NCI-H345 treated with DMSO at 0.1 percent for 48 hours (cell line): ENCODE results near the gene HIP1.
"Not testable (repeated sequence)": the region's sequence is repeated elsewhere in the genome, so short reads cannot be mapped to it uniquely, and the experiment has no call there.

Source experiments
- DNase-seq: peaks from one replicate; lab custom pipeline; 2025; ENCODE audit not compliant: unreplicated experiment; lab: John Stamatoyannopoulos, UW

The HIP1 gene

DNA sequence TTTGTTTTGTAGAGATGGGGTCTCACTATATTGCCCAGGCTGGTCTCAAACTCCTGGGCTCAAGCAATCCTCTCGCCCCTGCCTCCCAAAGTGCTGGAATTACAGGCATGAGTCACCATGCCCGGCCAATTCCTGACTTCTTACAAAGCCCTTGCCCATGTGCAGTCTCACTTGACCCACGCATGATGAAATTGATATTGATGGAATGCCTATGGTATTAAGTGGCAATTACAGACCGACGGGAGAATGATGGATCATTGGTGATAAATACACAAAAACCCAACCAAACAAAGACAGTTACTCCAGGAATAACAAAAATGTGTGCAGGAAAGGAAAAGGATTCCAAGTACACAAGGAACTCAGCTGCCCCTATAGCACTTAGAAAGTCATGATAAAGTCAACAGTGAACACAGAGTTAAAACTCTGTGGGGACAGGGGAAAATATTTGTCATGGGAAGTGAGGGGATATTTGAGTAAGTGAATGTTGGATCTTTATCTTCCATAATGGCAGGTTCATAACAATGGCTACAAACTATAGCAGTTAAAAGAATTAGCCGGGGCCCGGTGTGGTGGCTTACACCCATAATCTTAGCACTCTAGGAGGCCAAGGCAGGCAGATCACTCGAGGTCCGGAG lies 21.6 kb downstream of the HIP1 start:
- no peak for DNase-seq

DNA sequence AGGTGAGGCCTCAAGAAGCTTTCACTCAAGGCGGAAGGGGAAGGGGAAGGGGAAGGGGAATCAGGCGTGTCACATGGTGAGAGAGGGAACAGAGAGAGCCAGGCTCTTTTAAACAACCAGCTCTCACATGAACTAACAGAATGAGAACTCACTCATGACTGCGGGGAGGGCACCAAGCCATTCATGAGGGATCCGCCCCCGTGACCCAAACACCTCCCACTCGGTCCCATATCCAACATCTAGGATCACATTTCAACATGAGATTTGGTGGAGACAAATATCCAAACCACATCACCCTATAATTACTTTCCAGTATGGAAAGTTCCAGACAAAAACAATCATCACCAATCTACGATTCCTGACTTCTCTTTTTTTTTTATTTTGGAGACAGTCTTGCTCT lies 22.9 kb downstream of the HIP1 start:
- no peak for DNase-seq

DNA sequence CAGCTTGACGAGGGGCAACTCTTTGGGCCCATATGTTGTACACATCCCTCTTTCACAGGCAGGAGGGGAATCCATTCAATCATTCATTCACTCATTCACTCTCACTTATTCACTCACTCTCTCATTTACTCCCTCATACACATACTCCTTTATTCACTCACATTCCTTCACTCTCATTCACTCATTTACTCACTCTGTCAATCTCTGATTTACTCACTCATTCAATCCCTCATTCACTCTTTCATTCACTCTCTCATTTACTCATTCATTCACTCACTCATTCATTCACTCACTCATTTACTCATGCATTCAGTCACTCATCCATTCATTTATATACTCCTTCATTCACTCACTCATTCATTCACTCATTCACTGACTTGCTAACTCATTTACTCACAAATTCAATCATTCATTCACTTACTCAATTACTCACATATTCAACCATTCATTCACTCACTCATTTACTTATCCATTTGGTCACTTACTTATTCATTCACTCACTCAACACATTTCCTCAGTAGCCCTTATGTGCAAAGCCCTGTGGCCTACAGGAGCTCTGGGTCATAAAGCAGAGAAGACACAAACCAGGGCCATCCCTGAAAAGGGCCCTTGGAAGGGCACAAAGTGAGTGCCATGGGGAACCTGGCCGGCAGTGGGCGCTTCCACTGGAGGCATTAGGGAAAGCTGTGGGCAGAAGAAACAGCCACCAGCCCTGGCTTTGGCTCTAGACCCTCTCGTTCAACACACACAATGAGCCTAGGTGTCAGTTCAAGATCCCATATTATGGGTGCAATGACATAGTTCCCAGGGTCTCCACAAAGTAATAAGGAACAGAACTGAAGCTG lies 26.0 kb downstream of the HIP1 start:
- DNase-seq = no peak

DNA sequence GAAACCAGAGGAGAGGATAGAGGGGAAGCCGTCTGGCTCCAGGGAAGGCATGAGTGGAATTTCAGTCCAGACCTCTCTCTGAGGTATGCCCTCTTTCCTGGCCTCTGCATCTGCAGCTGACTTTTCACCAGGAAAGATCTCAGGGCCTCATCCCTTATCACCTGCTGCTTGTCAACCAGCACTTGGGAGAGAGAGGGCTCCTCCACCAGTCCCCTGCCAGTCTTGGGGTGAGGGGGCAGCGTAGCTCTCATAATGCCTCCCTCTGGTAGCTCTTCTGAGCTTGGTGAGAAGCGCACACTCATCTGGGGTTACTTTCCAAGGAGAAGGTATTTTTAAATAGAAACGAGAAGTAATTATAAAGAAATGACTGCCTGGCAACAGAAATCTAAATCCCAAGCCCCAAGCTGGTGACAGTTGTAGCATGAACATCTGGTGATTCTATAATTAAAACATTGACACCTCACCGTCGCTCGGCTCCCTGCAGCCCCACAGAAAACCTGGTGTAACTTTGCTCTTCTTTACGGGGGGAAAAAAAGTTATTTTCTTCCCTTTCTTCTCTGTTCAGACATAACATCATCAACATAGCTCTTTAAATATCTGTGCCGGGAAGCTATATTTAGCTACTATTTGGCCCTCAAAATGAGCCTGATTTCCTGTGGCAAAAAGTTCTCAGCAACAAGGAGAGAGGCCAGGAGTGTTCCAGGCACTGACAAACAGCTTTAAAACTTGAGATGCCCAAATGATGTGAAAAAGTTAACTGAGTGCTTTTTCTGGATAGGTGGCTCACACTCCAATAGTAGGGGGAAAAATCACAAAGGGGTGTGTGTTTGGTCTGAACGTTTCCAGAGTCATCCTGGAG lies 26.9 kb downstream of the HIP1 start:
- DNase-seq = no peak

DNA sequence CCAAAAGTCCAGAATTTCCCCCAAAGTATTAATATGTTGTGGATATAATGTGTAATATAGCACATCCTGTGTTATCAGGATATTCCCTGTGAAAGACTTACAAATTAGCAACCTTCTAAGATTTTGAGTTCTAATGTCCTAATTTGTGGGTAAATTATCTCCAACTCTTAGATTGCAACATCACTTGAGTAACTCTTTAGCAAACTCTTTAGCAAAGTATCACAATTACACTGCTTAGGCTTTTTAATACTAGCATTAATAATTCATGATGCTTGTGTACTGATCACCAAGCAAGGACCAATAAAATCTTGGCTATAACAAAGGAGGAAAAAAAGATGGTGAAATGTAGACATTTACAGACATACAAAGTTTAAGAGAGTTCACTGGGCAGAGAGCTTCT lies 27.7 kb downstream of the HIP1 start:
- no peak for DNase-seq

DNA sequence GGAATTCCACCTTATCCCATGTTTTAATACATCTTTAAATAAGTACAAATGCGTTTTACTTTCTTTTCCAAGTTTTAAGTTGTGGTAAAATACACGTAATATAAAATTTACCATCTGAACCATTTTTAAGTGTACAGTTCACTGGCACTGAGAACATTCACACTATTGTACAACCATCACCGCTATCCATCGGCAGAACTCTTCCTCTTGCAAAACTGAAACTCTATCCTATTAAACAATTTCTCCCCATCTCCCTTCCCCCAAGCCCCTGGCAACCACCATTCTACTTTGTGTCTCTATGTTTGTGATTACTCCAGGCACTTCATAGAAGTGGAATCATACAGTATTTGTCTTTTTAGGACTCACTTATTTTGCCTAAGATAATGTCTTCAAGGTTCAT lies 33.8 kb downstream of the HIP1 start:
- DNase-seq = no peak

DNA sequence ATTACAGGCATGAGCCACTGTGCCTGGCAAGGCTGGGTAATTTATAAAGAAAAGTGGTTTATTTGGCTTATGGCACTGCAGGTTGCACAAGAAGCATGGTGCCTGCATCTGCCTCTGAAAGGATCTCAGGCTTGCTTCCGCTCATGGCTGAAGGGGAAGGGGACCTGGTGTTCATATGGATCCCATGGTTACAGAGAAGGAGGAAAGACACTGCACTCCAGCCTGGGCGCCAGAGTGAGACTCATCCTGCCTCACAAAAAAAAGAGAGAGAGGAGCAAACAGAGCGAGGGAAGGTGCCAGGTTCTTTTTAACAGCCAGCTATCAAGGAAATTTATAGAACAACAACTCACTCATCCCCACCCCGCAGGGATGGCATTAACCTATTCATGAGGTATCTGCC lies 36.2 kb downstream of the HIP1 start:
- DNase-seq = no peak

DNA sequence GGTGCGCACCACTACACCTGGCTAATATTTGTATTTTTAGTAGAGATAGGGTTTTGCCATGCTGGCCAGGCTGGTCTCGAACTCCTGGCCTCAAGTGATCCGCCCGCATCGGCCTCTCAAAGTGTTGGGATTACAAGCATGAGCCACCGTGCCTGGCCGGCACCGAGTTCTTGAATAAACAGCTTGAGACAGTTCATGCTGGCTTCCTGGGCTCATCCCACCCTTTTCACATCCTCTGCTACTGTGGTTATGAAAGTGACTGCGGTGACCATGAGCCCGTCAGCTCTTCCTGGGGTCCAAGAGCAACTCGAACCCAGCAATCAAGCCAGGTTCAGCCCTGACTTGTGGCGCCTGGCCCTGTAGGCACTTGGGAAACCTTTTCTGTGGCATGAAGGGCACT lies 38.7 kb downstream of the HIP1 start:
- DNase-seq = no peak

DNA sequence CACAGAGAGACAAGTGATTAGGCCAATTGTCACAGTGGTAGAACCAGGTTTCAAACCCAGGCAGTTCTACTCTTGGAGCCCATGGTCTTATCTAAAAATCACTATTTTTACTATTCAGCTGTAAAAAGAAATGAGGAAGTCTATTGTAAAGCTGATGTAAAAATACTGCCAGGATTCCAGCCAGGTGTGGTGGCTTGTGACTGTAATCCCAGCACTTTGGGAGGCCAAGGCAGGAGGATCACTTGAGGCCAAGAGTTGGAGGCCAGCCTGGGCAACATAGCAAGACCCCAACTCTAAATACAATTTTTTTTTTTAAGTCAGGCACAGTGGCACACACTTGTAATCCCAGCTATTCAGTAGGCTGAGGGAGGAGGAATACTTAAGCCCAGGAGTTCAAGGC lies 40.4 kb downstream of the HIP1 start:
- no peak for DNase-seq

DNA sequence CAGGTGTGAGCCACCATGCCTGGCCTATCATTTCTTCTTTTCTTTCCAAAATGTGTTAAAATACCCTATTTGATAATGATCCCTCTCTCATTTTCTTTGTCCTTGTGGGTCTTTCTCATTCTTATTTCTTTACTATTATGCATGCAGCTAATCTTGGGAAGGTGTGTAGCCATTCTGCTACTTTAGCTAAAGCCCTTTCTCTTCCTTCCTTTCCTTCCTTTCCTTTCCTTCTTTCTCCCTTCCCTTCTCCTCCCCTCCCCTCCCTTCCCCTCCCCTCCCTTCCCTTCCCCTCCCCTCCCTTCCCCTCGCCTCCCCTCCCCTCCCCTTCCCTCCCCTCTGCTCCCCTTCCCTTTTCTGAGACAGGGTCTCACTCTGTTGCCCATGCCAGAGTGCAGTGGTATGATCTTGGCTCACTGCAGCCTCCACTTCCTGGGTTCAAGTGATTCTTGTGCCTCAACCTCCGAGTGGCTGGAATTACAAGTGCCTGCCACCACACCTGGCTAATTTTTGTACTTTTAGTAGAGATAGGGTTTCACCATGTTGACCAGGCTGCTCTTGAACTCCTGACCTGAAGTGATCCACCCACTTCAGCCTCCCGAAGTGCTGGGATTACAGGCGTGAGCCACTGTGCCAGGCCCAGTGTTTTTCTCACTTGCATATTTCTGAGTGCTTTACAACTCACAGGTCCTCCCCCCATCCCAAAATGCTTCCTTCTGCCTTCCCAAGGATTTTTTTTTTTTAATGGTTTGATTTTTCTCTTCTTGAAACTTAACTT lies 42.3 kb downstream of the HIP1 start:
- DNase-seq = no peak

DNA sequence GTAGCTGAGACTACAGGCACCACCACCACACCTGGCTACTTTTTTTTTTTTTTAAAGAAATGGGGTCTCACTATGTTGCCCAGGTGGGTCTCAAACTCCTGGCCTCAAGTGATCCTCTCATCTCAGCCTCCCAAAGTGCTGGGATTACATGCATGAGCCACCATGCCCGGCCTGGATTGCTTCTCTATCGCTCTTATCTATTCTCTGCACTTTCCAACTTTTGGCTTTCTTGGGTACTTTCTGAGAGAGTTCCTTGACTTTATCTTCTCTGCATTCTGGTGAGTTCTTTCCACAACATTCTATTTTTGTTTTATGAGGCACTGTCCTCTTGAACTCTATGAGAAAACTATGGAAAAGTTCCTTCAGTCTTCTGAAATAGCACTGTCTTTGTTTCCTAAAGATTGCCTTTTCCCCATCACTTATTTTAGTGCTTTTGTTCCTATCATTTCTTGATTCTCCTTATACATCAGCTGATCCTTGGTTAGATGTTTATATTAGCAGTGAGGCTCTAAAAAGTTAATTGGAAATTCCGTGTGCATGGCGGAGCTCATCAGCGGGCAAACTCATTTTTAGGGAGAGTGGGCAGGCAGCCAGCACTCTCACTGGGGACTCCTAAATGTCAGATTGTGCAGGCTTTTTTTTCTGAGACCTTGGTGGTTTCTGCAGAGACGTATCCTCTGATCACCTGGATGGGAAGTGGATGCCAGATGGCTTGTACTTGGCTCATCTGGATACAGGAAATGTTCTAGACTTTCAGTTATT lies 43.9 kb downstream of the HIP1 start:
- DNase-seq = peak; percentile 3

DNA sequence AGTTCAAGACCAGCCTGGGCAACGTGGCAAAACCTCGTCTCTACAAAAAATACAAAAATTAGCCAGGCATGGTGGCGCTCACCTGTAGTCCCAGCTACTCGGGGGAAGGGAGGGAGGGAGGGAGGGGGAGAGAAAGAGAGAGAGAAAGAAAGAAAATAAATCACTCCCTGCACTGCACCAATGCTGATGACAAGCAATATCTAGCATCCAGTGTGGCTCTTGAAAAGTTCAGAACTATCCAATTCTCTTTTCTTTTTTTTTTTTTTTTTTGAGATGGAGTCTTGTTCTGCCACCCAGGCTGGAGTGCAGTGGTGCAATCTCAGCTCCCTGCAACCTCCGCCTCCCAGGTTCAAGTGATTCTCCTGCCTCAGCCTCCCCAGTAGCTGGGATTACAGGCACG lies 45.1 kb downstream of the HIP1 start:
- DNase-seq = not testable (repeated sequence)

DNA sequence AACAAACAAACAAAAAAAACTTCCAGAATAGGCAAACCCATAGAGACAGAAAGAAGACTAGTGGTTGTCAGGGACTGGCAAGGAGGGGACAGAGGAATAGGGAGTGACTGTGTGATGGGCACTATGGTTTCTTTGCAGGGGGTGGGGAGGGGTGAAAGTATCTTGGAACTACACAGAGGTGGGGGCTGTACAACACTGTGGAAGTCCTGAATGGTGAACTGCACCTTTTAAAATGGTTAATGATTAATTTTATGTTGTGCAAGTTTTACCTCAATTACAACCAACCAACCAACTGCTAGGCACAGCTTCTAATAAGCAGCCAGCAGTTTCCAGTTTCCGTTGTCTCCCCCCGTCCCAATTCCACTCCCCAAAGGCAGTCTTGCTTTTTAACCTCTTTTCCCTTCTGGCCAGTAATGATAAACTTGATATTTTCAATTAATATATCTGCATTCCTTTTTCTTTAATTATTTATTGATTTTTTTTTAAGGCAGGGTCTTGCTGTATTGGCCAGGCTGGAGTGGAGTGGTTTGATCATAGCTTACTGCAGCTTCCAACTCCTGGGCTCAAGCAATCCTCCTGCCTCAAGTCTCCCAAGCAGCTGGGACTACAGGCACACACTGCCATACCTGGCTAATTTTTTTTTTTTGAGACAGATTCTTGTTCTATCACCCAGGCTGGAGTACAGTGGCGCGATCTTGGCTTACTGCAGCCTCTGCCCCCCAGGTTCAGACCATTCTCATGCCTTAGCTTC lies 46.8 kb downstream of the HIP1 start:
- no peak for DNase-seq

DNA sequence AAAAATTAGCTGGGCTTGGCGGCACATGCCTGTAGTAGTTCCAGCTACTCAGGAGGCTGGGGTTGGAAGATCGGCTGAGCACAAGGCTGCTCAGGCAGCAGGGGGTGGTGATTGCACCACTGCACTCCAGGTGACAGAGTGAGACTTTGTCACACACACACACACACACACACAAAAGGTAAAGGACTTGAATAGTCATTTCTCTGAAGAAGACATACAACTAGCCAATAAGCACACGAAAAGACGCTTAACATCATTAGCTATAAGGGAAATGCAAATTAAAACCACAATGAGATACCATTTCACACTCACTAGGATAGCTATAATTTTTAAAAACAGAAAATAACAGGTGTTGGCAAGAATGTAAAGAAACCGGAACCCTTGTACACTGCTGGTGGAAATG lies 48.6 kb downstream of the HIP1 start:
- no peak for DNase-seq

DNA sequence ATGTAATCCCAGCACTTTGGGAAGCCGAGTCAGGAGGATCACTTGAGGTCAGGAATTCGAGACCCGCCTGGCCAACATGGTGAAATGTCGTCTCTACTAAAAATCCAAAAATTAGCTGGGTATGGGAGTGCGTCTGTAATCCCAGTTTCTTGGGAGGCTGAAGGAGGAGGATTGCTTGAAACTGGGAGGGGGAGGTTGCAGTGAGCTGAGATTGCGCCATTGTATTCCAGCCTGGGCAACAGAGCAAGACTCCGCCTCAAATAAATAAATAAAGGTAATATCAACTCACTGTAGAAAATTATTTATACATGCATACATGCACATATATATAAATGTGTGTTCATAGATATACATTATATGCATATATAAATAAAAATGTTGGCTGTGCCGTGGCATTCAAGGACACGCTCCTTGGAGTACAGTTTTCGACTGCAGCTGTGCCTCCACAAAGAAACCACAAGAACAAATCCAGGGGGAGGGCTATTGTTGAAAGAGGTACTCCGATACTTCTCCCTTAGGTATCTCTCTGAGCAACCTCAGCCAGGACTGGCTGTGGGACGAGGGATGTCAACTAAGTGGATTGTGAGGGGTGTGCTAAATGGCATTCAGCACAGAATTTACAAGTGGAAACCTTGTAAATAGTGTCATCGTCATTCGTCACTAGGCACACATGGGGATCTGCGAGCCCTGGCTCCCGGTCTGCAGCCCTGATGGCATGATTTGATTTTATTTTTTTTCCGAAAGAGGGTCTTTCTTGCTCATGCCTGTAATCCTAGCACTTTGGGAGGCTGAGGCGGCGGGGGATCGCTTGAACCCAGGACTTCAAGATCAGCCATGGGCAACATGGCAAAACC lies 49.3 kb downstream of the HIP1 start:
- peak; percentile 3 for DNase-seq

DNA sequence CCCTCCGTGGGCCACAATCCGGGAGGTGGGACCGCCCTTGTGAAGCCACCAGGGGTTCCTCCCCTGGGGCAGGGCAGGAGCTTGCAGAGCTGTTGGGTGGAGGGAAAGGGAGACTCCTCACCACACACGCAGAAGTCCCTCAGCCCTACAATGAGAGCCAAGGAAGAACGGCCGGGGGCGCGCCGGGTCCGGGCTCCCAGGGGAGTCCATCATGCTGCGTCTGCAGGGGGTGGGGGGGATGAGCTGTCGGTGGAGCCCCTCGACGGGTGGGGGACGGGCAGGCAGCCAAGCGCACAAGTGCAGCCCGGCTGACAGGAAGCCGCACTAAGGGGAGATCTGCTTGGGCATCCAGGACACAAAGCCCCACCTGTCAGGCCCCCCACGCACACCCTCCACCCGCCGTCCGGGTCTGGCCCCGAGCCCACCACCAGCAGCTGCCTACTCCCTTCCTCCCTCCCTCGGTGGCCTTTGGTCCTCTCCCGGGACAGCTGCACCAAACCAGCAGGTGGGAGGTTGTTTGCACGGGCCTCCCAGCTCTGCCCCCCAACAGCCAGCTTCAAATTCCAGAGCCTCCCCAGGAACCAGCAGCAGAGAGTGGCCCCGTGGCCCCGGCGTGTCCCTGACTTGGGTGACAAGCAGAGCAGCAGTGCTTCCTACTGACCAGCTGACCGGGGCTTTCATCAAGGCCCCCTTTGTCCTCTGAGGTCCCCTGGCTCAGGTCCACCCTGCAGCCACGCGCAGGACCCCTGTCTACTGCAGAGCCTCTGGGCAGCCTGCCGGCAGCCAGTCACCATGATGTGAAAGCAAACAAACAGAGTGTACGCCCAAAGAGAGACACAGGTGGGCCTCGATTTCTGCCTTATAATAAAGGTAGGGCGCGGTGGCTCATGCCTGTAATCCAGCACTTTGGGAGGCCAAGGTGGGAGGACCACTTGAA lies 50.3 kb downstream of the HIP1 start:
- DNase-seq = peak; percentile 74

DNA sequence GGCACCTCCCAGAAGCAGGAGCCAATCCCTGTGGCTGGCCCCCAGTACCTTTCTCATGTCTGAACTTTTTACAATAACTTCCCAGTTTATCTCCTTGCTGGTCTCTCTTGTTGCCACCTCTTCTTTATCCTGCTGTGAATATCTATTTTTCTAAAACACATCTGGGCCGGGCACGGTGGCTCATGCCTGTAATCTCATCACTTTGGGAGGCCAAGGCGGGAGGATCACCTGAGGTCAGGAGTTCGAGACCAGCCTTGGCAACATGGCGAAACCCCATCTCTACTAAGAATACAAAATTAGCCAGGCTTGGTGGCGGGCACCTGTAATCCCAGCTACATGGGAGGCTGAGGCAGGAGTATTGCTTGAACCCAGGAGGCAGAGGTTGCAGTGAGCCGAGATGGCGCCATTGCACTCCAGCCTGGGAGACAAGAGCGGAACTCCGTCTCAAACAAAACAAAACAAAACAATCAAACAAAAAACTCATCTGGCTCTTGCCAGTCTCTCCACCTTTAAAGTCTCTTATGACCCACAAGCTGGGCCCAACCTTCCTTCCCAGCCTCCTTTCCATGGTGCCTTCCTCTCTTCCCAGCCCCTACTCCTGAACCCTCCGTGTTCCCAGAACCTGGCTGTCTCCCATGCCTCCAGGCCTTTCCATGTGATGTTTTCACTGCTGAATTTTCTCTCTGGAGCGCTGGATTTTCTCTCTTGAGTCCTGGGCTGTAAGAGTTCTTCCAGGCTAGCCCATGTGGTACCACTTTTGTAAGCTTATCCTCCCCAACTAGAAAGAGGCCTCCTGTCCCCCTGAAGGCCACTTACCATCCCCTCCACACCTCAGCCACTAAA lies 51.3 kb downstream of the HIP1 start:
- no peak for DNase-seq
